ENCODE data around the gene SKAP1.

DNA sequence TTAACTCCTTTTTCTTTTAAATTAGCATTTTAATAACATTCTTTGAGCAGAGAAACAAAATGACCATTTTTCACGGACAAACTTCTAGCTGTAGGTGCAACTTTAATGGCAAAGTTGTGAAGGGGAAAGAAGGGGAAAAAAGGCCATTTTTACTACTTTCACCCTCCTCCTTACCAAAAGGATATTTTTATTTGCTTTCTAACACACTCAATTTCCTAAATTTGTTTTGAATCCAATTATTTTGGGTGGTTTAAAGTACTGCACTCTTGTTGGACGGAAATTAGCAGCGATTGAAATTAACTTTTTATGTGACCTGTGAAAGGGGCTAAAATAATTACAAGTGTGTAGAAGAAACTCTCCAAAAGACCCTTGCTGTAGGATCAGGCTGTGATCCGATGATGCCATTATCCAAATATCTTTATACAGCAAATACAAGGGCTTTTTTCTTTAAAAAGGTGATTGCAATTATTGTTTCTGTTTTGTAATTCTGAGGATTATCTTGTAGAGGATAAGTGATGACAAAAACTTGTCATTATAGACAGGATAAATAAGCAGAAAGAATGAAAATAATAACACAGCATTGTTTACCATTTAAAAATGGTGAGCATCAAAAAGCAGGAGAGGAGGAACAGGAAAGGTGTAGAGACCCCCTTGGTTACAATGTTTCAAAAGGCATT, 280.1 kb downstream of the SKAP1 start:
- TF ChIP-seq, protein P1, sequence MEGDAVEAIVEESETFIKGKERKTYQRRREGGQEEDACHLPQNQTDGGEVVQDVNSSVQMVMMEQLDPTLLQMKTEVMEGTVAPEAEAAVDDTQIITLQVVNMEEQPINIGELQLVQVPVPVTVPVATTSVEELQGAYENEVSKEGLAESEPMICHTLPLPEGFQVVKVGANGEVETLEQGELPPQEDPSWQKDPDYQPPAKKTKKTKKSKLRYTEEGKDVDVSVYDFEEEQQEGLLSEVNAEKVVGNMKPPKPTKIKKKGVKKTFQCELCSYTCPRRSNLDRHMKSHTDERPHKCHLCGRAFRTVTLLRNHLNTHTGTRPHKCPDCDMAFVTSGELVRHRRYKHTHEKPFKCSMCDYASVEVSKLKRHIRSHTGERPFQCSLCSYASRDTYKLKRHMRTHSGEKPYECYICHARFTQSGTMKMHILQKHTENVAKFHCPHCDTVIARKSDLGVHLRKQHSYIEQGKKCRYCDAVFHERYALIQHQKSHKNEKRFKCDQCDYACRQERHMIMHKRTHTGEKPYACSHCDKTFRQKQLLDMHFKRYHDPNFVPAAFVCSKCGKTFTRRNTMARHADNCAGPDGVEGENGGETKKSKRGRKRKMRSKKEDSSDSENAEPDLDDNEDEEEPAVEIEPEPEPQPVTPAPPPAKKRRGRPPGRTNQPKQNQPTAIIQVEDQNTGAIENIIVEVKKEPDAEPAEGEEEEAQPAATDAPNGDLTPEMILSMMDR (IDR thresholded peaks at IDR 0.05): no peak
- TF ChIP-seq EZH2 (IDR thresholded peaks at IDR 0.05) (no peak), EZH2phosphoT487 (IDR thresholded peaks at IDR 0.05) (no peak)
